Inflammatory macrophage (primary cell): Measurements from ENCODE around the gene MLH3.

Source experiments
- DNase-seq, 2 donors: peaks; one replicate each; pipeline ENCODE4 v3.0.0-alpha.2; 2020 to 2022

Gene MLH3

GRCh38 chr14:74983343-74983742, 67.9 kb downstream of the MLH3 start:
- no peak for DNase-seq

GRCh38 chr14:74982661-74983060, 68.6 kb downstream of the MLH3 start:
- DNase-seq = no peak

GRCh38 chr14:74981833-74982232, 69.4 kb downstream of the MLH3 start:
- DNase-seq = no peak

- DNase-seq = no peak
These were observed 69.8 kb downstream of the MLH3 start for GRCh38 chr14:74981462-74981782.

- no peak for DNase-seq
These were observed 70.4 kb downstream of the MLH3 start for GRCh38 chr14:74980731-74981461.

GRCh38 chr14:74980398-74980730, 70.9 kb downstream of the MLH3 start:
- no peak for DNase-seq

GRCh38 chr14:74979442-74980397, 71.5 kb downstream of the MLH3 start:
- DNase-seq = no peak

- no peak for DNase-seq
These were observed 72.2 kb downstream of the MLH3 start for GRCh38 chr14:74979029-74979428.

GRCh38 chr14:74978416-74978947, 72.8 kb downstream of the MLH3 start:
- no peak for DNase-seq

GRCh38 chr14:74977901-74978385, 73.3 kb downstream of the MLH3 start:
- no peak for DNase-seq

- DNase-seq = no peak
These were observed 73.9 kb downstream of the MLH3 start for GRCh38 chr14:74977164-74977900.

GRCh38 chr14:74976264-74977113, 74.8 kb downstream of the MLH3 start:
- no peak for DNase-seq

- no peak for DNase-seq
These were observed 76.0 kb downstream of the MLH3 start for GRCh38 chr14:74975059-74975810.

GRCh38 chr14:74974364-74975058, 76.8 kb downstream of the MLH3 start:
- DNase-seq = no peak

GRCh38 chr14:74973905-74974363, 77.3 kb downstream of the MLH3 start:
- DNase-seq = no peak

GRCh38 chr14:74973003-74973653, 78.1 kb downstream of the MLH3 start:
- DNase-seq = peak; percentile 45 to 79

- DNase-seq = no peak
These were observed 82.5 kb downstream of the MLH3 start for GRCh38 chr14:74968811-74969210.

GRCh38 chr14:74965486-74966153, 85.6 kb downstream of the MLH3 start:
- no peak for DNase-seq

- DNase-seq = no peak
These were observed 86.3 kb downstream of the MLH3 start for GRCh38 chr14:74964787-74965485.
